T-helper 22 cell (primary cell): Measurements from ENCODE around the gene CADPS.

Experiments
- DNase-seq: peaks from one replicate; pipeline ENCODE4 v3.0.0-alpha.2; 2020; ENCODE audit warnings: low read depth

CADPS gene

GRCh38 chr3:62556121-62556815 lies 318.9 kb downstream of the CADPS start:
- DNase-seq = no peak

GRCh38 chr3:62554264-62554799 lies 320.9 kb downstream of the CADPS start:
- no peak for DNase-seq

DNA sequence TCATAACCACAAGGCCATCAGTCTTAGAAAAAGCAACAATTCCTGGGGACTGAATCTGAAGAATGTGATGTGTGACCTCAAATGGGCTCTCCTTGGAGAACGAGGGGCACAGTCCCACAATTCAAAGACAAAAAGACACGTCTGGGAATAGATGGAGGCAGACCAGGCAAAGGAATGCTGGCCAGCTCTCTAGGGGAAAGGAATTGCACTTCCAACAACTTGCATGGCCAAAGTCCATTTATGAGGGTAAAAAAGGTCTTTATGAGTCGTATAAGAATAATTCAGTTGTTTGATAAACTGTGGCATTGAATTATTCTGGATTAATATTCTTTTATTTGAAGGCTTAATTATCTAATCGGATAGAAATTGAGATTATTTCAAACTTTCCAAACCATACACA lies 321.4 kb downstream of the CADPS start:
- no peak for DNase-seq

- no peak for DNase-seq
Measured at GRCh38 chr3:62551556-62551955, 323.7 kb downstream of the CADPS start.

- DNase-seq = no peak
Measured at GRCh38 chr3:62550439-62550838, 324.8 kb downstream of the CADPS start.

DNA sequence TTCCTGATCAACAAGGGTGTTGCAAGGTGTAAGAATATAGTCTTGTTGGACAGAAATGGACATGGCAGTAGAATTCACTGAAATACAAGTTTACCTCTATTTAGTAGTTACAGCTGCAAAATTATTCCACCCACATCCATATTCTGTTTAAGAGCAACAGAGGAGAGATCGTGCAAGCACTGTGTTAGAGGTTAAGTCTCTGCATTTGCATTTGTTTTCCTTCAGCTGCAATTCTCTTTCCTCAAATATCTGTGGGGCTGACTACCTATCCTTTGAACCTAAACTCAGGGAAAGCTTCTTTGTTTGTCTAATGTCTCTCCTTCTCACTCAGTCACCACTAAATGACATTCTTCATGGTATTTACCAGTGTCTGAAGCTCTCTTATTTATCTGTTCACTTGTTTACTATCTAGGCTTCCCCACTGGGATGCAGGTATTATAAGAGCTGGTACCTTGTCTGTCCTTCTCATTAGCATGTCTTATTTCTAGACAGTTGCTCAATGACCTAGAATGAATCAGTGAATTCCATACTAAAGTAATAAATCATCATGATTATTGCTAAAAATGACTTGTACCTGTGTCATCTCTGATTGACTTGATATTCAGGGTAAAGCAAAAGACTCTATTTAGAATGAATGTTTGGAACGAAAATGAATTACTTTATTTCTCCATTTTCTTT lies 326.5 kb downstream of the CADPS start:
- no peak for DNase-seq

DNA sequence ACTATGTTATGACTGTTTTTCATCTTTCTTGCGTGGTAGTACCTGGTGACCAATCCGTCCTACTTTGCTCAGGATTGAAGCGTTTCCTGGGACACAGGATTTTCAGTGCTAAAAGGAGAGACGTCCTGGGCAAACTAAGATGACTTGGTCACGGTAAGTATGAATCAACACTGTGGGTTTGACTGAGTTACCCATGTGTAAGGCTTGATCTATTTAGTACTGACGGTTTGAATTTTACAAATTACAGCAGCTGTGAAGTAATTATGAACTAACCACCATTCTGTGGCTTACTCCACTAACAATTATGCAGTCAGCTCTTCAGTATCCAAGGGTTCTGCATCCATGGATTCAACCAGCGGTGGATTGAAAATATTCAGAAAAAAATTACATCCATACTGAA lies 328.9 kb downstream of the CADPS start:
- no peak for DNase-seq

- DNase-seq = no peak
Measured at GRCh38 chr3:62542185-62542584, 333.0 kb downstream of the CADPS start.

DNA sequence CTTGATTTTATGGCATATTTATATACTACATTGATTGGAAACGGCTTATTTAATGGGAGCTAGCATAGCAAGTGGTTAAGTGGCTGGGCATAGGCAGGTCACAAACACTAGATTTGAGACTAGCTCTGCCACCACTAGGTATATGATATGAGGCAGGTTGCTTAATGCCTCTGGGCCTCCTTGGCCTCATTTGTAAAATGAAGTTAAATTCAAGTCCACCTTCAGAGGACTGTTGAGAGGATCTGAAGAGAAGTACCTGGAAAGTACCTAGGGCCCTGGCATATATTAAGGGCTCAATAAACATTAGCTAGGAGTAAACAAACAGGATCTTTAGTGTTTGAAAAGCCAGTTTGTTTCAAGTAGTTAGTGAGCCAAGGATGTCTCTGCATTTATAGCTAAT lies 335.5 kb downstream of the CADPS start:
- DNase-seq = no peak

- DNase-seq = no peak
Measured at GRCh38 chr3:62538691-62539356, 336.4 kb downstream of the CADPS start.

DNA sequence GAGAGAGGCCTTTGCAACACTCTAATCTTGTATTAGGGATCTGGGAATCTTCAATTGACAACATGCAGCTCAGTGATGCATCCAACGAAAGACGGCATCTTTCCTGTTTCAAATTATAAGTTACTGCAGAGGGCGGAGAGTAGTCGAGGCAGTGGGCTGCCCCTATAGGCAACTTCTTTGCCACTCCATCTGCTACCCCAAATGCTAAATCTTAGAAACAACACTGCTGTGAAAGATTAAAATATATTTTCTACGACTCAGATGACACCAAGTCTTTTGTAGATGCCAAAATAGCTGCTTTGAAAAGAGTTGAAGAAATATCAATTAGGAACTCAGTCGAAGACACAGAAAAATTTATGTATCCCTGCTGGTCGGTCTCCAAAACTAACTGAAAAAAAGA lies 340.9 kb downstream of the CADPS start:
- no peak for DNase-seq

DNA sequence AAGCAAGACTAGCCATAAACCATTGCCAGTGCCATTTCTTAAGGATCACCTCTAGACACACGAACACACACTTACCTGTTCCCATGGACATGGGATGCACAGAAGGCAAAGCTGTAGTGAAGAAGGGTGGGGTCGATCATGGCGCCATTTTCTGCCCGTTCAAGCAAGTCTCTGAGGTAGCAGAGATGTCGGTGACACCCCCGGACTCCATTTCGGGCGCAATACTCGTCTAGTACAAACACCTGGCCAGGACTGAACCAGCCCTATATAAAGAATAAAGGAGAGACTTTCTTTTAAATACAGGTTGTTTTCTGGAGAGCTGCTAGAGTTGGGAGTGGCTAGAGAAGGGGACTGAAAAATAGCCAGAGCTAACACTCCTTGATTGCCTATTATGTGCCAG lies 342.4 kb downstream of the CADPS start:
- no peak for DNase-seq

- no peak for DNase-seq
Measured at GRCh38 chr3:62531981-62532380, 343.2 kb downstream of the CADPS start.

- DNase-seq = no peak
Measured at GRCh38 chr3:62531493-62531892, 343.7 kb downstream of the CADPS start.

DNA sequence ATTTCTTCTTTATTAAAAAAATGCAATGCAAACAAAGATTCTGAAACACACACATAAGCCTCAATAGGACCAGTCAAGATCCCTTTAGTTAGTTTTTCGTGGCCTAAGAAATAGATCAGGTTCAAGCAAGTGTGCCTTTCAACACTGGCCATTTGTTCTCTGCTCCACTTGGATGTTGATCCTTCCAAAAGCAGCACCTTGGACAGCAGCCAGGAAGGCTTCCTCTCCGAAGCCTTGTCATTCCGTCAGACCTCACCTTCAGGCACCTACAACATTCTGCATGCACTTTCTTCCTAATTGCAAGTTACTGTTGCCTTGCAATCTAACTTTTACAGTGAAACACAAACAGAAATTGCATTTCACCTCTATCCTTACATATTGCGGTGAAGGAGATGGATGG lies 346.0 kb downstream of the CADPS start:
- DNase-seq = no peak

- DNase-seq = no peak
Measured at GRCh38 chr3:62527474-62527873, 347.7 kb downstream of the CADPS start.

GRCh38 chr3:62525281-62525680 lies 349.9 kb downstream of the CADPS start:
- no peak for DNase-seq

DNA sequence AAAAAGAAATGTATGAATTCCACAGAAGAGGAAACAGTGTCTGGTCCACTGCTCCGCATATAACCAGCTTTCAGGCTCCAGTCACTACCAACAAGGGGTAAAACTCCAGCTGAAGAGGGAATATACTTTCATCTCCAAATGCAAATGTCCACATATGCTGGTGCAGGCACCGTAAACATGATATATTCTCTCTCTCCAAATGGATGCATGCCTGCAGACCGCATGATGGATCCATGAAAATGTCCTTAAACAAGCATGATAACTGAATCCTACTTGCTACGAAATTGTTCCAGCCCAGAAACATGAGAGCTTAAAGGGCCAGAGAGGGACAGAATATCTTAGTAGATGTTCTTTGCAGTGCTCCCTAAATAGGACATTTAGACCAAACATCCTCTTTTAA lies 351.5 kb downstream of the CADPS start:
- DNase-seq = no peak

GRCh38 chr3:62521464-62522105 lies 353.6 kb downstream of the CADPS start:
- no peak for DNase-seq

- DNase-seq = no peak
Measured at GRCh38 chr3:62503516-62503915, 371.7 kb downstream of the CADPS start.

- DNase-seq = no peak
Measured at GRCh38 chr3:62502315-62503300, 372.6 kb downstream of the CADPS start.
